MM.1S (cell line): ENCODE measurements around the gene FCRL2.

Source experiments
- DNase-seq: peaks from one replicate; pipeline ENCODE4 v3.0.0-alpha.2; 2015
- H2AFZ ChIP-seq: fragments of 300-600 bp; sonication (generic); 2 replicates; pipeline ENCODE4 v1.6.0; 2016; ENCODE audit warnings: antibody characterized with exemption, low read length
- H3F3A ChIP-seq: fragments of 300-600 bp; sonication (generic); 2 replicates; pipeline ENCODE4 v1.6.1; 2016; ENCODE audit warnings: mild to moderate bottlenecking, antibody characterized with exemption, low read length, moderate library complexity, mixed read lengths; ENCODE audit not compliant: insufficient read depth
- H3K27ac ChIP-seq: fragments of 300-600 bp; sonication (generic); 2 replicates; pipeline ENCODE4 v1.5.1; 2016; ENCODE audit warnings: mild to moderate bottlenecking, low read length
- H3K27me3 ChIP-seq: fragments of 300-600 bp; sonication (generic); replicated peaks from 2 replicates; pipeline ENCODE4 v1.6.0; 2016; ENCODE audit warnings: low read length; ENCODE audit not compliant: insufficient read depth
- H3K36me3 ChIP-seq: fragments of 300-600 bp; sonication (generic); replicated peaks from 2 replicates; pipeline ENCODE4 v1.6.1; 2016; ENCODE audit warnings: mild to moderate bottlenecking, low read length, mixed read lengths; ENCODE audit not compliant: insufficient read depth
- H3K4me1 ChIP-seq: fragments of 300-600 bp; sonication (generic); 2 replicates; pipeline ENCODE4 v1.6.1; 2016; ENCODE audit warnings: low read length, mixed read lengths
- H3K4me2 ChIP-seq: fragments of 300-600 bp; sonication (generic); 2 replicates; pipeline ENCODE4 v1.6.0; 2016; ENCODE audit warnings: low read depth, low read length
- H3K4me3 ChIP-seq: fragments of 300-600 bp; sonication (generic); 2 replicates; pipeline ENCODE4 v1.5.1; 2016; ENCODE audit warnings: low read length, mixed read lengths
- H3K79me2 ChIP-seq: fragments of 300-600 bp; sonication (generic); 2 replicates; pipeline ENCODE4 v1.6.1; 2016; ENCODE audit warnings: mixed run types, low read length, mixed read lengths
- H3K9ac ChIP-seq: fragments of 300-600 bp; sonication (generic); 2 replicates; pipeline ENCODE4 v1.6.1; 2016; ENCODE audit warnings: low read length, mixed read lengths
- H3K9me2 ChIP-seq: fragments of 300-600 bp; sonication (generic); replicated peaks from 2 replicates; pipeline ENCODE4 v1.6.1; 2016; ENCODE audit warnings: mild to moderate bottlenecking, low read length, mixed read lengths; ENCODE audit not compliant: insufficient read depth
- H3K9me3 ChIP-seq: fragments of 300-600 bp; sonication (generic); replicated peaks from 2 replicates; pipeline ENCODE4 v1.6.1; 2016; ENCODE audit warnings: mild to moderate bottlenecking, low read length, mixed read lengths; ENCODE audit not compliant: insufficient read depth
- H4K20me1 ChIP-seq: fragments of 300-600 bp; sonication (generic); 2 replicates; pipeline ENCODE4 v1.6.1; 2016; ENCODE audit warnings: mild to moderate bottlenecking, low read length, moderate library complexity, mixed read lengths; ENCODE audit not compliant: insufficient read depth
- CTCF ChIP-seq: fragments of 300-600 bp; sonication (generic); IDR thresholded peaks from 2 replicates; pipeline ENCODE4 v1.5.1; 2016; ENCODE audit warnings: antibody characterized with exemption, low read length, mixed read lengths
- EZH2 ChIP-seq: fragments of 300-600 bp; sonication (generic); optimal IDR thresholded peaks from 2 replicates; pipeline ENCODE3; 2017; ENCODE audit warnings: low read depth, mild to moderate bottlenecking, antibody characterized with exemption, low read length, mixed read lengths
- EZH2phosphoT487 ChIP-seq: fragments of 300-600 bp; sonication (generic); IDR thresholded peaks from 2 replicates; pipeline ENCODE4 v1.6.1; 2018; ENCODE audit warnings: antibody characterized with exemption, low read length

FCRL2 gene

GRCh38 chr1:157770442-157771043 lies 6.4 kb downstream of the FCRL2 start:
- Histone ChIP-seq H3K4me1 (peaks cover 25% of the 10 kb centered on the region), H3K4me3 (no peak overlapping the region), H3K4me2 (no peak overlapping the region), H3F3A (peaks cover 5% of the 10 kb centered on the region; the same call in 1 of the 2 replicates), H3K27me3 (no peaks in the 10 kb centered on the region), H4K20me1 (no peaks in the 10 kb centered on the region), H3K27ac (no peak overlapping the region), H3K36me3 (no peaks in the 10 kb centered on the region), H3K9me2 (no peaks in the 10 kb centered on the region), H3K9ac (no peak overlapping the region), H3K79me2 (no peaks in the 10 kb centered on the region), H2AFZ (no peak overlapping the region), H3K9me3 (no peaks in the 10 kb centered on the region)
- TF ChIP-seq EZH2 (no peak), EZH2phosphoT487 (no peak), CTCF (peak; percentile 64)
- no peak for DNase-seq

DNA sequence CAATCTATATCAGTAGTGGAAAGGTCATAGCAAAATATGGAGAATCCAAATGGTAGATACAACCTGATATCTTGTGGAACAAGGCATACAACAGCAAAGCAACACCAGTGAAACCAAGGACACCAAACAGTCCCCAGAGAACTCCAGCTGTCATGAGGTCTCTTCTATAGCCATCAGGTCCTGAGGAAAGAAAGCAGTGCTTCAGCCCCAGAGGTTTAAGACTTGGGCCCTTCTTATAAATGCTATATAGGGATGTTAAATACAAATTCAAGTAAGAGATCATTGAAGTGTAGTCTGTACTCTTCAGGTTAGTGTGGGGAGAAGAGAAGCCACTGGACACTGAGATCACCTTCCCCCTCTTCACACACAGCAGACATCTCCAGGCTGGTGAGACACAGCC lies 10.1 kb downstream of the FCRL2 start:
- H3K36me3 ChIP-seq = no peaks in the 10 kb centered on the region
- H4K20me1 ChIP-seq = no peaks in the 10 kb centered on the region
- no peaks in the 10 kb centered on the region for H3K79me2 ChIP-seq
- no peak for DNase-seq
- no peaks in the 10 kb centered on the region for H3K9me3 ChIP-seq
- H3K4me3 ChIP-seq = no peak overlapping the region
- H3K9ac ChIP-seq = no peak overlapping the region
- H3K4me2 ChIP-seq = no peak overlapping the region
- no peaks in the 10 kb centered on the region for H3K9me2 ChIP-seq
- no peak overlapping the region for H2AFZ ChIP-seq
- H3K27me3 ChIP-seq = no peaks in the 10 kb centered on the region
- peaks cover 8% of the 10 kb centered on the region for H3K4me1 ChIP-seq
- no peak overlapping the region for H3K27ac ChIP-seq
- TF ChIP-seq EZH2phosphoT487 (no peak), EZH2 (no peak), CTCF (no peak)
- H3F3A ChIP-seq = 0 out of 2 replicates have a peak, but pooled peaks cover 3% of the 10 kb centered on the region

DNA sequence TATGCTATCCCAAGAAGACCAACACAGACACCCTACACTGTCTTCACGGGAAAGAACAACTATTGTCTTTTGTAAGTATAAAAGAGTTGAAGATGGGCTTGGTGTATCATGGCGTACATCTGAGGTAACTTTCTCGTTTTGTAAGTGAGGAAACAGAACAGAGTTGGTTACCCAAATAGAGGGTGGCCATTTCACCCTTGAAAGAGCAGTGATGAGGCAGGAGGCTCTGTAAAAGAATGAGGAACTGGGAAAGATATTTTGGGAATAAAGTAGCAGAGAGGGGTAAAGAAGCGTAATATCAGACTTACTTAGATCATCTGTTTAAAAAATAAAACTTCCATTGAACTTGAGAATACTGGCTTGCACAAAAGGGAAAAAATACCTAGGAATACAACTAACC lies 18.9 kb downstream of the FCRL2 start:
- no peaks in the 10 kb centered on the region for H3K79me2 ChIP-seq
- DNase-seq = no peak
- H3K9me2 ChIP-seq = no peaks in the 10 kb centered on the region
- H3K4me1 ChIP-seq = peaks cover 5% of the 10 kb centered on the region
- H3K9ac ChIP-seq = no peak overlapping the region
- TF ChIP-seq CTCF (no peak), EZH2phosphoT487 (no peak), EZH2 (no peak)
- 0 out of 2 replicates have a peak, but pooled peaks cover 2% of the 10 kb centered on the region for H3F3A ChIP-seq
- no peaks in the 10 kb centered on the region for H3K9me3 ChIP-seq
- no peak overlapping the region for H3K27ac ChIP-seq
- no peaks in the 10 kb centered on the region for H3K27me3 ChIP-seq
- no peak overlapping the region for H3K4me2 ChIP-seq
- H3K36me3 ChIP-seq = no peaks in the 10 kb centered on the region
- no peak overlapping the region for H2AFZ ChIP-seq
- H4K20me1 ChIP-seq = no peaks in the 10 kb centered on the region
- no peak overlapping the region for H3K4me3 ChIP-seq
